Mesendoderm (in vitro differentiated cells): ENCODE measurements around the gene ABI1.

Source experiments
- DNase-seq: peaks from one replicate; pipeline ENCODE4 v3.0.0; 2013
- H2AK5ac ChIP-seq: 2 replicates; pipeline ENCODE4 v1.6.1; 2013; ENCODE audit warnings: low read length, inconsistent platforms
- H2BK120ac ChIP-seq: 2 replicates; pipeline ENCODE4 v1.6.1; 2013; ENCODE audit warnings: low read depth, mild to moderate bottlenecking, low read length, moderate library complexity, mixed read lengths
- H2BK15ac ChIP-seq: replicated peaks from 2 replicates; pipeline ENCODE4 v1.6.1; 2013; ENCODE audit warnings: low read depth, mild to moderate bottlenecking, moderate library complexity
- H2BK5ac ChIP-seq: 2 replicates; pipeline ENCODE4 v1.6.1; 2013; ENCODE audit warnings: low read length, inconsistent platforms
- H3K18ac ChIP-seq: 2 replicates; pipeline ENCODE4 v1.6.1; 2013; ENCODE audit warnings: mild to moderate bottlenecking, low read length, mixed read lengths
- H3K23ac ChIP-seq: one replicate; pipeline ENCODE4 v1.6.1; 2013; ENCODE audit warnings: low read length
- H3K27ac ChIP-seq: 2 replicates; pipeline ENCODE4 v1.5.1; 2013; ENCODE audit warnings: low read depth, mild to moderate bottlenecking, inconsistent platforms, low read length, moderate library complexity
- H3K27me3 ChIP-seq: 2 replicates; pipeline ENCODE4 v1.6.1; 2013; ENCODE audit warnings: low read length, control low read depth, mild to moderate bottlenecking, inconsistent platforms; ENCODE audit not compliant: insufficient read depth, poor library complexity
- H3K36me3 ChIP-seq: 2 replicates; pipeline ENCODE4 v1.6.1; 2013; ENCODE audit warnings: low read length, inconsistent platforms; ENCODE audit not compliant: control insufficient read depth, insufficient read depth
- H3K4ac ChIP-seq: one replicate; pipeline ENCODE4 v1.6.1; 2013; ENCODE audit warnings: low read depth, mild to moderate bottlenecking, low read length, moderate library complexity
- H3K4me1 ChIP-seq: 2 replicates; pipeline ENCODE4 v1.6.1; 2013; ENCODE audit warnings: low read depth, low read length, inconsistent platforms; ENCODE audit not compliant: control insufficient read depth
- H3K4me2 ChIP-seq: 2 replicates; pipeline ENCODE4 v1.6.1; 2013; ENCODE audit warnings: low read length
- H3K4me3 ChIP-seq: 2 replicates; pipeline ENCODE4 v1.5.1; 2013; ENCODE audit warnings: mild to moderate bottlenecking, low read length
- H3K56ac ChIP-seq: one replicate; pipeline ENCODE4 v1.6.1; 2013; ENCODE audit warnings: low read length
- H3K79me1 ChIP-seq: 2 replicates; pipeline ENCODE4 v1.6.1; 2013; ENCODE audit warnings: low read length, inconsistent platforms
- H3K79me2 ChIP-seq: 2 replicates; pipeline ENCODE4 v1.6.1; 2013; ENCODE audit warnings: mild to moderate bottlenecking, low read length; ENCODE audit not compliant: control insufficient read depth, insufficient read depth
- H3K9ac ChIP-seq: 2 replicates; pipeline ENCODE4 v1.6.1; 2013; ENCODE audit warnings: low read length, inconsistent platforms
- H4K5ac ChIP-seq: one replicate; pipeline ENCODE4 v1.6.1; 2013; ENCODE audit warnings: low read length
- H4K8ac ChIP-seq: one replicate; pipeline ENCODE4 v1.6.1; 2013; ENCODE audit warnings: low read depth, mild to moderate bottlenecking, control low read depth, low read length, moderate library complexity
- WGBS: extraction: QIAGEN DNeasy Blood & Tissue Kit; methylation state at CpG from one replicate; pipeline ENCODE4 v1.1.7; 2013; ENCODE audit warnings: low lambda C conversion rate, missing lambda C conversion rate; ENCODE audit not compliant: insufficient coverage; ENCODE audit errors: extremely low coverage; 5-methylcytosine and 5-hydroxymethylcytosine counted together

The ABI1 gene

DNA sequence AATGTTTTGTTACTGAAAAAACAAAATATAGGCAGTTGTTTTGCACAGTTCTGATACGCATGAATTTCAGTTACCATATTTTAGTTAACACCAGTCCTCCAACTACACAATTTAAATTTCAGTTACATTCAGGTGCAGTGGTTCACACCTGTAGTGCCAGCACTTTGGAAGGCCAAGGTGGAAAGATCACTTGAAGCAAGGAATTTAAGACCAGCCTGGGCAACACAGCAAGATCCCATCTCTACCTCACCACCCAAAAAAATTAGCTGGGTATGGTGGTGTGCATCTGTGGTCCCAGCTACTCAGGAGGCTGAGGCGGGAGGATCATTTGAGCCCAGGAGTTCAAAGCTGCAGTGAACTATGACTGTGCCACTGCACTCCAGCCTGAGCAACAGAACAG lies 45.3 kb downstream of the ABI1 start:
- Histone ChIP-seq H3K4me3 (no peak overlapping the region), H2BK5ac (no peak overlapping the region), H3K56ac (no peak overlapping the region), H4K8ac (no peak overlapping the region), H3K27ac (no peak overlapping the region), H2BK15ac (no peak overlapping the region), H3K9ac (no peak overlapping the region), H3K36me3 (no peaks in the 10 kb centered on the region), H3K79me2 (peaks cover 5% of the 10 kb centered on the region), H2AK5ac (no peak overlapping the region), H3K23ac (no peak overlapping the region), H4K5ac (no peak overlapping the region), H3K4ac (no peak overlapping the region), H3K18ac (no peak overlapping the region), H3K27me3 (no peaks in the 10 kb centered on the region), H2BK120ac (no peak overlapping the region), H3K4me2 (no peak overlapping the region), H3K4me1 (no peaks in the 10 kb centered on the region), H3K79me1 (peaks cover 6% of the 10 kb centered on the region)
- DNase-seq: no peak
- WGBS: 100% methylated on average over 1 of the region's 2 CpGs

DNA sequence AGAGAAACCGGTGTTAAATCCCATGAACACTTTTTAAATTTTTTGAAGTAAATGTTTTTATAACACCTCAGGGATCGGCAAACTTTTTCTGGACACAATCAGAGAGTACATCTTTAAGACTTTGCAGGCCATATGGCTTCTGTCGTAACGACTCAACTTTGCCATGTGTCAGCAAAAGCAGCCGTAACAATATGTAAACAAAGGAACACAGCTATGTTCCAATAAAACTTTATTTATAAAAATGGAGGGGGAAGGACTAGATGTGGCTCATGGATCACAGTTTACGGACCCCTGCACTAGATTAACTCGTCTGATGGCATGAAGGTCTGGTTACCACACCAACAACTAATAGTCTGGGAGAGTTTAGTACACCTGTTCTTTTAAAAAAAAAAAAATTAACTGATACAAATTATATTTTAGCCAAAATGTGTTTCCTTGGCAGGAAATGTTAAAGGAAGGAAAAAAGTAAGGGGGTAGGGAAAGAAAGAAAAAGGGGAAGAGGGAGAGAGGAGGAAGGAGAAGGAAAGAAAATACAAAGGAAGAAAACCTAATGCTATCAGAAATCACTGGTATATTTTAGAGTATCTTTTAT lies 50.2 kb downstream of the ABI1 start:
- no CpG with 5 or more reads among the region's 7 CpGs for WGBS

DNA sequence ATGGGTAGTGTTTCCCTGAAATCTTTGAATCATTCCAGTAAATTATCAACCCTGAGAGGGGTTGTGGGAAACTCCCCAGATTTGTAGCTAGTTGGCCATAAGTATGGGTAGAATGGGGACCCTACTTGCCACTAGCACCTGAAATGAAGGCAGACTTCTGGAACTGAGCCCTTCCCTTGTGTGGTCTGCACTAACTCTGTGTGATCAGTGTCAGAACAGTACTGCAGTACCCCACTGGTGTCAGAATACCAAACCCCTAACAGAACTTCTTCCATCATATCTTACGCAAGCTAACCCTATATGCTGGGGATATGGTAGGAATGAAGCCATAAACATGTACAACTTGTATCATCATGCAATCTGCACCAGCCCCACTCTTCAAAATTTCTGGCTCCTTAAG lies 50.8 kb downstream of the ABI1 start:
- Histone ChIP-seq H3K4me1 (peaks cover 3% of the 10 kb centered on the region), H2AK5ac (no peak overlapping the region), H2BK5ac (no peak overlapping the region), H3K27me3 (no peaks in the 10 kb centered on the region), H3K27ac (no peak overlapping the region), H3K56ac (no peak overlapping the region), H3K4me2 (no peak overlapping the region), H3K4me3 (no peak overlapping the region), H3K79me1 (peaks cover 10% of the 10 kb centered on the region), H2BK15ac (no peak overlapping the region), H3K79me2 (peaks cover 14% of the 10 kb centered on the region), H4K8ac (no peak overlapping the region), H3K9ac (no peak overlapping the region), H3K36me3 (no peaks in the 10 kb centered on the region), H4K5ac (no peak overlapping the region), H2BK120ac (no peak overlapping the region), H3K18ac (no peak overlapping the region), H3K4ac (no peak overlapping the region), H3K23ac (no peak overlapping the region)
- no peak for DNase-seq
- no CpG with 5 or more reads among the region's 1 CpG for WGBS

More for the DNA sequence above, 50.2 kb downstream of the ABI1 start:
- Histone ChIP-seq H4K5ac (no peak overlapping the region), H2BK120ac (no peak overlapping the region), H3K9ac (no peak overlapping the region), H3K18ac (no peak overlapping the region), H3K27ac (no peak overlapping the region), H2BK15ac (no peak overlapping the region), H3K4me1 (peaks cover under 1% of the 10 kb centered on the region), H2AK5ac (no peak overlapping the region), H2BK5ac (no peak overlapping the region), H3K79me2 (peaks cover 12% of the 10 kb centered on the region), H3K56ac (no peak overlapping the region), H3K36me3 (no peaks in the 10 kb centered on the region), H3K27me3 (no peaks in the 10 kb centered on the region), H4K8ac (no peak overlapping the region), H3K79me1 (peaks cover 11% of the 10 kb centered on the region), H3K4me3 (no peak overlapping the region), H3K23ac (no peak overlapping the region), H3K4ac (no peak overlapping the region), H3K4me2 (no peak overlapping the region)
- no peak for DNase-seq

DNA sequence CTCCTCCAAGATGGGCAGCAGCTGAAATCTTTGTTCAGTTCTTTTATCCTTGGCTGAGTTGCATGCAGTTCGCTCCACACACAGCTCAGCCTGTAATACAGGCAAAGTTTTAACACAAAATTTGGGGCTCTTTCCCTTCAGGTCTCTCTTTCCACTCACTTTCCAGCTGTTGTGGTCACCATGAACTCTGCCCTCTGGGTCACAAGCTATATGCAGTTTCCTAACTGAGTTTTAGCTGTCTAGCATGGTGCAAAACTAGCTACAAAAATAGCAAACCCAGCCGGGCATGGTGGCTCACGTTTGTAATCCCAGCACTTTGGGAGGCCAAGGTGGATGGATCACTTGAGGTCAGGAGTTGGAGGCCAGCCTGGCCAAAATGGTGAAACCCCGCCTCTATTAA lies 53.2 kb downstream of the ABI1 start:
- H2AK5ac ChIP-seq: no peak overlapping the region
- no peak overlapping the region for H3K23ac ChIP-seq
- H3K56ac ChIP-seq: no peak overlapping the region
- H2BK5ac ChIP-seq: no peak overlapping the region
- H4K8ac ChIP-seq: no peak overlapping the region
- H3K79me2 ChIP-seq: peaks cover 16% of the 10 kb centered on the region
- no peak overlapping the region for H3K18ac ChIP-seq
- no peaks in the 10 kb centered on the region for H3K27me3 ChIP-seq
- no peaks in the 10 kb centered on the region for H3K36me3 ChIP-seq
- H3K27ac ChIP-seq: no peak overlapping the region
- no peak overlapping the region for H3K9ac ChIP-seq
- peaks cover 12% of the 10 kb centered on the region for H3K4me1 ChIP-seq
- no peak overlapping the region for H3K4me3 ChIP-seq
- H4K5ac ChIP-seq: no peak overlapping the region
- no peak overlapping the region for H3K4me2 ChIP-seq
- H2BK120ac ChIP-seq: no peak overlapping the region
- H2BK15ac ChIP-seq: no peak overlapping the region
- no peak for DNase-seq
- no CpG with 5 or more reads among the region's 4 CpGs for WGBS
- H3K4ac ChIP-seq: no peak overlapping the region
- H3K79me1 ChIP-seq: peaks cover 11% of the 10 kb centered on the region

DNA sequence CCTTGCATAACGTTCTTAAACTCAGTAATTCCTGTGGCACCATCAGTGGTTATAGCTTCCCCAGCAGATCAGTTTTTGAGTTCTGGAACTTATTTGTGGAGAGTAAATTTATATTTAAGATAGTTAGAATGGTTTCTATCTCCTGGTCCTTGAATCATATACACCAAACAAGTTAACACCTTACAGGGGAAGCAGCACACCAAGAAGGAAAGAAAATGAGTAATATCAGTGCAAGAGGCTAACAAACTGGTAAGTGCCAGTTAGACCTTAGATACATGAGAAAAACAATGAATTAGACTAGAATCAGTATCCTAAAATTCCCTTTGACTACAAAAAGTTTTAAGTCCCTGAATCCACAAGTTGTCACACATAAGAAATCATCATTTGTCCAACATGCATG lies 54.2 kb downstream of the ABI1 start:
- Histone ChIP-seq H3K36me3 (no peaks in the 10 kb centered on the region), H3K79me2 (peaks cover 13% of the 10 kb centered on the region), H3K4me3 (no peak overlapping the region), H4K8ac (no peak overlapping the region), H2BK15ac (no peak overlapping the region), H3K79me1 (peaks cover 8% of the 10 kb centered on the region), H2BK120ac (no peak overlapping the region), H3K4ac (no peak overlapping the region), H3K27ac (no peak overlapping the region), H3K4me2 (no peak overlapping the region), H3K56ac (no peak overlapping the region), H3K4me1 (peaks cover 13% of the 10 kb centered on the region), H4K5ac (no peak overlapping the region), H3K23ac (peak overlapping the region; percentile 29), H3K9ac (no peak overlapping the region), H3K18ac (no peak overlapping the region), H3K27me3 (no peaks in the 10 kb centered on the region), H2AK5ac (no peak overlapping the region), H2BK5ac (no peak overlapping the region)
- no peak for DNase-seq
- WGBS: no CpG with 5 or more reads among the region's 1 CpG

DNA sequence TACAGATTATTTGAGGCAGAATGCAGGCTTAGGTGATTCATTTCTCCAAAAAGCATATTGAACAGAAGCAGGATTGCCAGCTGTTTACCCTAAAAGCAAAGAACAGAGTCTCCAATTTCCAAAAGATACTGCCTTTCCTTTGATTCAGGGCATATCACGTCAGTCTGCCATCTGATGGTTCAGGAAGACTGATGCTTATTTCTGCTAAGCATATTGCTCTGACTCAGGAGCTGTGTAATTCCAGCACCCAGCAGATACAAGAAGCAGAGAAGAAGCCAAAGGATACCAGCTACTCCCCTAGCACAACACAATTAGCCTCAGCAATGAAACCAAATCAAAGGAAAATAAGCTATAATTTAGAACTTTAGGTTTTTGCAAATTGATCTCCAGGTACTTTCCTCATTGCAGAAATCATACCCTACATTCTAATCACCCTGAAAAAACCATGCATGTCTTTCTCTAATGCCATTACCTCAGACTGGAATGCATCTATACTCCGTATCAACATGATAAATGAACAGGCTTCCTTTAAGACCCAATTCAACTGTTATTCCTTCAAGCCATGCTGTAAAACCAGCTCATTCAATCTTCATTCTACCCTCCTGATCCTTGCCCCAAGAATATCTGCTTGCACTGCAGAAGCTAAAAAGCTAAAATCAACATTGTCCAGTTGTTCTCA lies 55.1 kb downstream of the ABI1 start:
- Histone ChIP-seq H3K9ac (no peak overlapping the region), H3K23ac (no peak overlapping the region), H2BK15ac (no peak overlapping the region), H3K79me2 (peaks cover 17% of the 10 kb centered on the region), H3K56ac (no peak overlapping the region), H3K79me1 (peaks cover 8% of the 10 kb centered on the region), H3K4ac (no peak overlapping the region), H3K36me3 (no peaks in the 10 kb centered on the region), H3K18ac (no peak overlapping the region), H3K27me3 (no peaks in the 10 kb centered on the region), H3K4me2 (no peak overlapping the region), H3K4me3 (no peak overlapping the region), H2BK120ac (no peak overlapping the region), H4K5ac (no peak overlapping the region), H2AK5ac (no peak overlapping the region), H4K8ac (no peak overlapping the region), H2BK5ac (no peak overlapping the region), H3K27ac (no peak overlapping the region), H3K4me1 (peaks cover 13% of the 10 kb centered on the region)
- no peak for DNase-seq
- no CpG with 5 or more reads among the region's 2 CpGs for WGBS
